Astrocyte of the cerebellum (primary cell): Measurements from ENCODE around the gene ADCK2.

Source experiments
- DNase-seq: peaks from one replicate; pipeline ENCODE4 v3.0.0-alpha.2; 2011; ENCODE audit warnings: low read depth
- H3K4me3 ChIP-seq: 2 replicates; pipeline ENCODE4 v1.5.1; 2011; ENCODE audit warnings: mild to moderate bottlenecking, low read depth, low read length, moderate library complexity
- CTCF ChIP-seq: IDR thresholded peaks from 2 replicates; pipeline ENCODE4 v1.5.1; 2012; ENCODE audit warnings: low read length, low read depth, moderate library complexity, mild to moderate bottlenecking; ENCODE audit errors: missing control alignments
- in situ Hi-C: cut with HindIII; loops from 2 replicates; pipeline ENCODE4 v1.10.0; 2017; ENCODE audit warnings: low sequenced_read_pairs

ADCK2 gene

GRCh38 chr7:140631602-140632001, 41.1 kb upstream of the ADCK2 start:
- no peak for DNase-seq
- TF ChIP-seq CTCF, result no peak
- in situ Hi-C loops, result no loop called here

GRCh38 chr7:140635345-140635744, 37.4 kb upstream of the ADCK2 start:
- TF ChIP-seq CTCF, result no peak
- no peak overlapping the region for H3K4me3 ChIP-seq
- DNase-seq, result no peak
- in situ Hi-C loops, result no loop called here

More at GRCh38 chr7:140631602-140632001, 41.1 kb upstream of the ADCK2 start:
- H3K4me3 ChIP-seq, result no peak overlapping the region

- H3K4me3 ChIP-seq, result no peak overlapping the region
- DNase-seq, result no peak
- in situ Hi-C loops, result no loop called here
- no peak for TF ChIP-seq CTCF
Measured at GRCh38 chr7:140635816-140636215, 36.9 kb upstream of the ADCK2 start.

- no peak overlapping the region for H3K4me3 ChIP-seq
- no peak for TF ChIP-seq CTCF
- in situ Hi-C loops, result no loop called here
- no peak for DNase-seq
Measured at GRCh38 chr7:140637400-140637799, 35.3 kb upstream of the ADCK2 start.

GRCh38 chr7:140638173-140638791, 34.5 kb upstream of the ADCK2 start:
- in situ Hi-C loops, result no loop called here
- DNase-seq, result no peak
- peak overlapping the region; percentile 86 for H3K4me3 ChIP-seq
- peak; percentile 38 for TF ChIP-seq CTCF

- TF ChIP-seq CTCF, result no peak
- DNase-seq, result no peak
- peak overlapping the region; percentile 86 for H3K4me3 ChIP-seq
- in situ Hi-C loops, result loop anchor here (5.0 kb wide), 2 partner anchors 42 to 102 kb away; no protein-coding TSS in a partner anchor
Measured at GRCh38 chr7:140639366-140640053, 33.2 kb upstream of the ADCK2 start.
